ENCODE measurements around the gene FSIP1.

FSIP1 gene

DNA sequence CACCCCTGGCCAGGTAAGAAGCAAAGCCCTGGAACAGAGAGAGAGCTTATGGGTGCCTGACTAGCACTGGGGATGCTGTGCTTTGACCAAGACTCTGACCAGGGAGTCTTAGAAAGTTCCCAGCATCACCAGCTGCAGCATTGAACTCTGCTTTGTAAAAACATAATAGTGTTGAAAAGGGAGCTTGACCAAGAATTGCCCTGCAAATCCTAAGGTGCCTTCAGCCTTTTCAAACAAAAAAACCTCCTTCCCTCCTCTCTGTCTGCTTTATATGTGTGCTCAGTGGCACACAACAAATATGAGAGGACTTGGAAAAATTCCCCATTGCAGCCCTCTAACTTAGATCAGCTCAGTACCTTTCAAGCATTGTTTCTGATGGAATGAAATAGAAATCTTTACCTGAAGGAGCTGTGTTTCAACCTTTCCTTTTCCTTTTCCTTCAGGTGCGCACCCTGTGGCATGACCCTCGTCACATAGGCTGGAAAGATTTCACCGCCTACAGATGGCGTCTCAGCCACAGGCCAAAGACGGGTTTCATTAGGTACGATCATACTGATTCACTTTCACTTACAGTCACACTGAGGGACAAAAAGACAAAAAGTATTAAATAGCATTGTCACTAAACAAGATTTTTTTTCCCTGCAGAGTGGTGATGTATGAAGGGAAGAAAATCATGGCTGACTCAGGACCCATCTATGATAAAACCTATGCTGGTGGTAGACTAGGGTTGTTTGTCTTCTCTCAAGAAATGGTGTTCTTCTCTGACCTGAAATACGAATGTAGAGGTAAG, 188.8 kb downstream of the FSIP1 start:
- DNase-seq (ENCODE audit: low read depth) = peak; percentile 4

DNA sequence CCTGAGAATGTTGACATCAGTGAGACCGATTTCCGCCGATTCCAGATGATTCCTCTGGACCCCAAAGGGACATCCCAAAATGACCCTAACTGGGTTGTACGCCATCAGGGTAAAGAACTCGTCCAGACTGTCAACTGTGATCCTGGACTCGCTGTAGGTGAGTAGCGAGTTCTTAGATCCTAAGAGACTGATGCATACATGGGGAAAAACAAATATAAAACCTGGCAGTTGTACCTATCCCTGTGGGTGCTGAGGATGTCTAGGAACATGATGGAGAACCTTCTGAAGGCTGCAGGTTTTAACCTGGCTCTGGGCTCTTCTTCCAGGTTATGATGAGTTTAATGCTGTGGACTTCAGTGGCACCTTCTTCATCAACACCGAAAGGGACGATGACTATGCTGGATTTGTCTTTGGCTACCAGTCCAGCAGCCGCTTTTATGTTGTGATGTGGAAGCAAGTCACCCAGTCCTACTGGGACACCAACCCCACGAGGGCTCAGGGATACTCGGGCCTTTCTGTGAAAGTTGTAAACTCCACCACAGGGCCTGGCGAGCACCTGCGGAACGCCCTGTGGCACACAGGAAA, 189.5 kb downstream of the FSIP1 start:
- DNase-seq (ENCODE audit: low read depth) = peak; percentile 6

DNA sequence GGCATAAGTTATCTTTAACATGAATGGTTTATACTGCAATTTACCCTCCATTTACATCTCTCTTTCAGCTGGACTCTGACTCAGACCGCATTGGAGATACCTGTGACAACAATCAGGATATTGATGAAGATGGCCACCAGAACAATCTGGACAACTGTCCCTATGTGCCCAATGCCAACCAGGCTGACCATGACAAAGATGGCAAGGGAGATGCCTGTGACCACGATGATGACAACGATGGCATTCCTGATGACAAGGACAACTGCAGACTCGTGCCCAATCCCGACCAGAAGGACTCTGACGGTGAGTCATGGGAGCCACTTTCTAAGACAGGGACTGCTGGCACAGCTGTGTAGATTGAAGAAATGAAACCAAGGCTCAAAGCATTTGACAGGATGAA, 190.1 kb downstream of the FSIP1 start:
- DNase-seq (ENCODE audit: low read depth) = peak; percentile 11

DNA sequence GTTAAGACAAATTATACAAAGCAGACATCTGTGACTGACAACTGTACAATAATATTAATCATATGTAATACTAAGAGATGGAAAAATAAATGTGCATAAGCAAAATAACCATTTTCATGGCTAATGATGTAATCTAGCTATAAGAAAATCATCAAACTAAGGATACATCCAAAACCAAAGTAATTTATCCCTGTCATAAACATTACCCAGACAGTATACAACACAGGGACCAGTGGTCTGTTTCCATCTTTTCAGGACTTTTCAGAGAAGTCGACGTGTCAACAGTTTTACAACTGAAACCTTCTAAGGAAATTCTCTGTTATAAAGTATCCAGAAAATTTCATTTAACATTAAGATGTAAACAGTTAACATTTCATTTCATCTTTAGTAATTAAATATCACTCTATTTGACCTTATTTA, 190.7 kb downstream of the FSIP1 start:
- peak; percentile 2 for DNase-seq (ENCODE audit: low read depth)

DNA sequence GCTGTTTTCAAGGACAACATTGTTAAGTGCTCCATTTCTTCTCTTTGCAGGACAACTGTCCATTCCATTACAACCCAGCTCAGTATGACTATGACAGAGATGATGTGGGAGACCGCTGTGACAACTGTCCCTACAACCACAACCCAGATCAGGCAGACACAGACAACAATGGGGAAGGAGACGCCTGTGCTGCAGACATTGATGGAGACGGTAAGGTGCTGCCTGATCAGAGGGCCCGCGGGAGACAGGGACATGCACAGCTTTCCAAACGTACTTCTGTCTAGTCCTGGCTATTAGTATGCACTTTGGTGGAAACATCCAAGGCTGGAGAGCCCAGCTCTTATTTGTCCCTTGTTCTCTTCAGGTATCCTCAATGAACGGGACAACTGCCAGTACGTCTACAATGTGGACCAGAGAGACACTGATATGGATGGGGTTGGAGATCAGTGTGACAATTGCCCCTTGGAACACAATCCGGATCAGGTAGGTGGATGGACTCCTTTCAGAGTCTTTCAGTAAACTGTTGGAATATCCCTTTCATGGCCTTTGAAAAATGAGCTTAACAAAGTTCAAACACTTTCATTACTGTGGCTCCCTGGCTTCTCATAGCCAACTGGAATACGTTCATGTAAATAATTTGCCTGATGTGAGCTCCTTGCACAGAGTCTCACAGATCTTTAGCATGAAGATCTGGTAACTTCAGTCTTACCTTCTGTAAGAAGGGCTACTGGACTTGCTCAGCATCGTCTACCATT, 191.3 kb downstream of the FSIP1 start:
- DNase-seq (ENCODE audit: low read depth) = peak; percentile 4

DNA sequence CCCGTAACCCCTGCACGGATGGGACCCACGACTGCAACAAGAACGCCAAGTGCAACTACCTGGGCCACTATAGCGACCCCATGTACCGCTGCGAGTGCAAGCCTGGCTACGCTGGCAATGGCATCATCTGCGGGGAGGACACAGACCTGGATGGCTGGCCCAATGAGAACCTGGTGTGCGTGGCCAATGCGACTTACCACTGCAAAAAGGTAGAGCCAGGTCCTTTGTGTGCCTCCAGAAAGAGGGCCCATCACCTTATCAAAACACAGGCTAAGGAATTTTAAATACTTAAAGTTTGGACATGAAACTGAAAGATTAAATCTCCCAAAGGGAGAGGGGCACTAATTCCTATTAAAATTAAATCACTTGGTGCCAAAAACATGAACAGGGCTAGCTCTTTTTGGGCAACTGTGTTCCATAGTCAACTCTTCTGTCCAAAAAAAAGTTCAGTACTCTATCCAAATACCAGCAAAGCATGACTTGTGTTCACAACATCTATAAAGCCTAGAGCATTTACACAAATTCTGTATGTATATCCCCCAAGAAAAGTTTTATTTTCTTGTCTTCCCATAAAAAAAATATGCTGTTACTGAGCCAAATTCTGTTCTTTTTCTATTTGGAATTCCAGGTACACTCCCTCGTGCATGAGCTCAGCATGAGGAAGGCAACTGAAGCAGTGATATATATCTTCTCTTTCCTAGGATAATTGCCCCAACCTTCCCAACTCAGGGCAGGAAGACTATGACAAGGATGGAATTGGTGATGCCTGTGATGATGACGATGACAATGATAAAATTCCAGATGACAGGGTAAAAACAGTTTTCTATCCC, 192.6 kb downstream of the FSIP1 start:
- DNase-seq (ENCODE audit: low read depth) = no peak

DNA sequence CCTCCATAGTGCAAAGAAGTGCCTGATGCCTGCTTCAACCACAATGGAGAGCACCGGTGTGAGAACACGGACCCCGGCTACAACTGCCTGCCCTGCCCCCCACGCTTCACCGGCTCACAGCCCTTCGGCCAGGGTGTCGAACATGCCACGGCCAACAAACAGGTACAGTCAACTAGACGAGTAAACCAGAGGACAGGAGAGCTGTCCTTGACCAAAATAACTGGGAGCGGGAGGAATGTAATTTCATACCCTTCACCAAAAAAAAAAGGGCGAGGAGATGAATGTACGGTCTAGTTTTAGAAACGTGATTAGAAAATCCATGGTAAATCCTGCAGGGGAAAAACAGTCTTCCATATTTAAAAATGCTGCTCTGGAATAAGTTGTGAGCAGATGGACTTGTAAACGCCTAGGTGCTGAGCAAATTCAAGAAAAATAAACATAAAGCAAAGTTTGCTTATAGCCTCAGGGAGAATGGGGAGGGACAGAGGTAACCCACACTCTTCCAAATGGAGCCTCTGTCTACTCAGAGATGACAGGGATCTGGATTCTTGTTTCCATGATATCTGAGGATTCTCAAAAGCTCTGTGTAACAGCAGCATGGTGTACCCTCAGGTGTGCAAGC, 193.3 kb downstream of the FSIP1 start:
- DNase-seq (ENCODE audit: low read depth) = no peak

DNA sequence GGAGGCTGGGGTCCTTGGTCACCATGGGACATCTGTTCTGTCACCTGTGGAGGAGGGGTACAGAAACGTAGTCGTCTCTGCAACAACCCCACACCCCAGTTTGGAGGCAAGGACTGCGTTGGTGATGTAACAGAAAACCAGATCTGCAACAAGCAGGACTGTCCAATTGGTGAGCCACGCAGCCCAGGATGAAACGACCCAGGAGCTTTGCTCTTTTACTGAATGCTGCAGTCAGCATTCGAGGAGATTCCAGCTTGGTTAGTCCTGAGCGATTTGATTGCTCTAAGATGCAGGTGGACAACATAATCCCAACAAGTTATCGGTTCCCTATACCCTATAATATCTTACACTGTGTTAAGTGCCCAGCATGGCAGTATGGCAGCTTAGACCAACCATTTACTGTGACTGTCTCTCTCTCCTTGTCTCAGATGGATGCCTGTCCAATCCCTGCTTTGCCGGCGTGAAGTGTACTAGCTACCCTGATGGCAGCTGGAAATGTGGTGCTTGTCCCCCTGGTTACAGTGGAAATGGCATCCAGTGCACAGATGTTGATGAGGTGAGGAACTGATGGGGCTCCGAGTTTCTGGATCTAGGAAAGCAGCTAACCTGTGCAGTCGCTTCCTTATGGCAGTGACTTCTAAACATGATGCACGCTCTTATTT, 194.0 kb downstream of the FSIP1 start:
- DNase-seq (ENCODE audit: low read depth) = no peak

DNA sequence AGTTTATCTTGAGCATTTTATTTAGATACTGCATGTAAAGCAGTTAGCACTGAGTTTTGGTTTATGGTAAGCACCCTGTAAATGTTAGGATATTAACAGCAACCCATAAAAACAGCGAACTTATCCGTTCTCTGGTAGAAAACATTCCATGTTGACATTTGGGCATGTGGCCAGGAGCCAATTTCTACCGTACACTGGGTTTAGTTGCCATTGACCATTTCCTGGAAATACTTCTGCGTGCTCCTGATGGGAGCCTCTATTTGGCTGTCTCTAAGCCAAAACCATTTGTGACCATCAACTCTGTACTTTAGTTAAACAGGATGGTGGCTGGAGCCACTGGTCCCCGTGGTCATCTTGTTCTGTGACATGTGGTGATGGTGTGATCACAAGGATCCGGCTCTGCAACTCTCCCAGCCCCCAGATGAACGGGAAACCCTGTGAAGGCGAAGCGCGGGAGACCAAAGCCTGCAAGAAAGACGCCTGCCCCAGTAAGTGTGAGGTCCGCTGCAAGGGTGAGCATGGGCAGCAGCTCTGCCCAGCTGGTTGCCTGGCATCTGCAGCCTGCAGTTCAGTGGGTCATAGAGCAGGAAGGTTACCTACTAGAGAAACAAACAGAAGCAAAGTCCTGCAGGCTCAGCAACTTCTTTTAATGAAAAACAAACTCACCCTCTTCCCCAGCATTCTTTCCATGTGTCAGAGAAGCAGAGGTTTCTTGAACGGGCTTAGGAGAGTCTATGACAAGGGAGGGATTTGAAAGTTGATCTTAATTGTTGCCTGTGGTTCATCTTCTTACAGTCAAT, 194.7 kb downstream of the FSIP1 start:
- DNase-seq (ENCODE audit: low read depth) = peak; percentile 10

DNA sequence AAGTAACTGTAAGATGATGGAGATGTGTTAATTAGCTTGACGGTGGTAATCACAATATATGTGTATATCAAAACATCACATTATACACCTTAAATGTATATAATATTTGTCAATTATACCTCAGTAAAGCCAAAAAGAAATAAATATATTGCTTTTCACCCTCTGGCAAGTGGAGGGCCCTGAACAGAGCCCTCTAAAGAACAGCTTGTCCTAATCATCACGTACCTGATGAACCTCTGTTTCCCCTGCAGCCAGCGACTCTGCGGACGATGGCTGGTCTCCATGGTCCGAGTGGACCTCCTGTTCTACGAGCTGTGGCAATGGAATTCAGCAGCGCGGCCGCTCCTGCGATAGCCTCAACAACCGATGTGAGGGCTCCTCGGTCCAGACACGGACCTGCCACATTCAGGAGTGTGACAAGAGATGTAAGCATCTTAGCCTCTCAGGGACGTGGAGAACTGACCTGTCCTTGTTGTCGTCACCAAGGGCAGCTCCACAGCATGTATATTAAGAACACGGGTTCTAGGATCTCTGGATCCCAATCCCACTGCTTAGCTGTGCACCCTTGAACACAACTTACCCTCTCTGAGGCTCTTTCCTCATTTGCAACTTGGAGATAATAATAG, 195.4 kb downstream of the FSIP1 start:
- DNase-seq (ENCODE audit: low read depth) = peak; percentile 4

DNA sequence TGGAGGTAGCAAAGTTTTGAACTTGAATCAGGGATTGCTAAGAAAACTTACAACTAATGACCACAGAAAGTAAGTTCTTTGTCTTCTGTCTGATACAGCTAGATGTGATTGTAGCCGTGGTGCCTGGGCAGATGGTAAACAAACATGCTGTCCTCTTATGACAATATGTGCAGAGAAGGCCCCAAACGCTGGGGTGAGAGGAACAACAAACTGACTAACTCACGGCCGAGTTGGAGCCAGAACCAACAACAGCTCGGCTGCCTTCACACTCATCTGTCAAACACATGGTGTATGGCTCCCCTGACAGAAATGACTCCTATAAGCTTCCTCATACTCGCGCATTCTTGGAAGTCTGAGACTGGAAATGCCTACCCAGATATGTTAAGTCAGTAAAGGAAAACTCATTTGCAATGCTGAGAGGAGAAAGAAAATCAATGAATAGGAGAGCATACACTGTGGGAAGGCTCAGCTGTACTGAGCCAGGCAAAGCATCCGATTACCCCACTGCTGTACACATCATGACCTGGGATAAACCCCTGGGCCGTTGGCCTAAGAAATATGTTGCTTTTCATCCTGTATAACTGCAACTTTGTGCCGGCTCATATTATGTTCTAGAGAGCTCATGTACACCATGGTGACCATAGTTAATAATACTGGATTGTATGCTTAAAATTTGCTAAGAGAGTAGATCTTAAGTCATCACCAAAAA, 196.1 kb downstream of the FSIP1 start:
- peak; percentile 81 for DNase-seq (ENCODE audit: low read depth)

DNA sequence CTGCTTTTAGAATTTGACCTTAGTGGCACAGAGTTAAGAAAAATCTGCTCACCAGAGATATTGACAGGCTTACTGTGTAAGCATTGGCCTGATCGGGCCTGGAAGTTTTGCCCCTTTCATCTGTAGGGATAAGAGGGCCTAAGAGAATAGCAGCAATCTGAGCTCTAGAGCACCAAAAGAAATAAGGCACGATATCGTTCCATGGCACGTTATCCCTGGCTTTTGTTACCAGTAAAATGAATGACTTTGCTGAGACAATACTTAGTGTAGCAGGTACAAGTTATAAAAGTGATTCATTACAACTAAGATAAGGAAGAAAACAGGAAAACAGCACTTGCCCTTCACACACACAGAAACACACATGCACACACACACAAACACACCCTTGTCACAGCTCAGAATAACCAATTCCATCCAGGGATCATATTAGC, 196.8 kb downstream of the FSIP1 start:
- peak; percentile 7 for DNase-seq (ENCODE audit: low read depth)

DNA sequence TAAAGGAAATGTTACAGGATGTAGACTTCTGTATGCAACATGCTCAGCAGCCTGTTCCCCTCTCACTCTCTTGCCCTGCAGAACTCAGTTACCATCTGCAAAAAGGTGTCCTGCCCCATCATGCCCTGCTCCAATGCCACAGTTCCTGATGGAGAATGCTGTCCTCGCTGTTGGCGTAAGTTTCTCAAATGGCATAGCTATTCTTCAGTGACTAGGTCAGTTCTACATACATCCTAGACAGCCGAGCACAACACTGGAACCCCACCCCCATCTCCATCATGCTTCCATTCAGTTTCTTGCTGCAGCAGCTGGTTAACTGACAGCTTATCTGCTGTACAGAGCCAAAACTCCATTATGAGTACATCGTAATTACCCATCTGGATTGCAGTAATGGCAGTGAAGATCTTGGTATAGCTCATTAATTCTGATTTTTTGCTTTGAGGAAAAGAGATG, 197.2 kb downstream of the FSIP1 start:
- peak; percentile 6 for DNase-seq (ENCODE audit: low read depth)

DNA sequence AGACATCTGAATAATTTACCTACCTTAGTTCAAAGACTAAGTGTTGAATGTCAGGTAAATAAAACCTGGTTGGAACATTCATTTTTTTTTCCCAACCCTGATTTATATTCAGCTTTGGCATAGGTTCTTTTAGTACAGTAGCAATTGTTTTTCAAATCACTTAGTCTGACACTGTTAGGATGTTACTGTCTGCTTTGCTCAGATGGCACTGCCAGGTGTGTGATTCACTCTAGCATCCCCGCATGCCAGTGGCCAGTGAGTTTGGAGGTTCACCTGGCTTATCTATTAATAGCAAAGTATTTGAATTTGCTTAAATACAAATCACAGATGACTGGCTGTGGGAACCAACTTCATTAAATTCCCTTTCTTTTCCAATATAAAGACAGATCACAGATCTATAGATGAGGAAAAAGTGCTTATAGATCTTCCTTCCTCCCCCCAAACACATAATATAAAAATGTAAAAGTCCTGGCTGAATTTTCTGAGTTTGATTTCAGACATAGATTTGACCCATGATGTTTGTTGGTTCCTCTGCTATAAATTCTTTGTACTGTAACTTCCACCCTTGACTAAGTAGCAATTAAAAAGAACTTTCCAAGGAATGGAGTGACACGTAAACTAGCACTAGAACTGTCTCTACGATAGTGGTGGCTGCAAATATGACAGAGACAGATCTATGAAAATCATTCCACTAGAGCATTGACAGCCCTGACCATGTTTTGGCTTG, 197.8 kb downstream of the FSIP1 start:
- peak; percentile 3 for DNase-seq (ENCODE audit: low read depth)

DNA sequence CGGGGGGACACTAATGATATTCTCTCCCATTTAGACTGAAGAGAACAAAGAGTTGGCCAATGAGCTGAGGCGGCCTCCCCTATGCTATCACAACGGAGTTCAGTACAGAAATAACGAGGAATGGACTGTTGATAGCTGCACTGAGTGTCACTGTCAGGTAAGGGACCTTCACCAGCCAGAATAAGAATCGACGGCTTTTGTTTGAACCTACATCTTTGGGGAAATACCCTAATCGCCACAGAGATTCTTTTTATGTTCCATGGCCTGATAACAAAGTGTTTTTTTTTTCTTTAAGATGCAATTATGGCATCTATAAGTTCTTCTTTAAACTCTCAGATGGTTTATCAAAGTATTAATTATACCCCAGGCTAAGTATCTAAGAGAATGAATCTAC, 198.4 kb downstream of the FSIP1 start:
- no peak for DNase-seq (ENCODE audit: low read depth)

DNA sequence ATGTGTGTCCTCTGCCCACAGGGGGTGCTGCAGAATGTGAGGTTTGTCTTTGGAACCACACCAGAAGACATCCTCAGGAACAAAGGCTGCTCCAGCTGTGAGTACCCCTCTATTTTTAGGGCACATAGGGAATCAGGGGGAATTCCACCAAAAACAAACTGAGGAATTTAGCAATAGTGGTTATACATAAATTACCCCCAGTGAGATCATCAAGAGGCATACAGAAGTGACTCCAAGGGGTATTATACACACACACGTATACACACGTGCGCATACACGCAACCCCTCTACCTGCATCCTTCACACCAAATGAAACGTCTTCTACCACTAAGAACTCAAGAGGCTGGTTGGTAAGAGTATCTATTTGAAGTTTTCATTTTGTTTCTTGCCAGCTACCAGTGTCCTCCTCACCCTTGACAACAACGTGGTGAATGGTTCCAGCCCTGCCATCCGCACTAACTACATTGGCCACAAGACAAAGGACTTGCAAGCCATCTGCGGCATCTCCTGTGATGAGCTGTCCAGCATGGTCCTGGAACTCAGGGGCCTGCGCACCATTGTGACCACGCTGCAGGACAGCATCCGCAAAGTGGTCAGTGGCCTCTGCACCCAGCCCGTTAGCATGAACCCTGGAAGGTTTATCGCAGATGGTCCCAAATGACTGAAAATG, 198.9 kb downstream of the FSIP1 start:
- DNase-seq (ENCODE audit: low read depth) = peak; percentile 33

DNA sequence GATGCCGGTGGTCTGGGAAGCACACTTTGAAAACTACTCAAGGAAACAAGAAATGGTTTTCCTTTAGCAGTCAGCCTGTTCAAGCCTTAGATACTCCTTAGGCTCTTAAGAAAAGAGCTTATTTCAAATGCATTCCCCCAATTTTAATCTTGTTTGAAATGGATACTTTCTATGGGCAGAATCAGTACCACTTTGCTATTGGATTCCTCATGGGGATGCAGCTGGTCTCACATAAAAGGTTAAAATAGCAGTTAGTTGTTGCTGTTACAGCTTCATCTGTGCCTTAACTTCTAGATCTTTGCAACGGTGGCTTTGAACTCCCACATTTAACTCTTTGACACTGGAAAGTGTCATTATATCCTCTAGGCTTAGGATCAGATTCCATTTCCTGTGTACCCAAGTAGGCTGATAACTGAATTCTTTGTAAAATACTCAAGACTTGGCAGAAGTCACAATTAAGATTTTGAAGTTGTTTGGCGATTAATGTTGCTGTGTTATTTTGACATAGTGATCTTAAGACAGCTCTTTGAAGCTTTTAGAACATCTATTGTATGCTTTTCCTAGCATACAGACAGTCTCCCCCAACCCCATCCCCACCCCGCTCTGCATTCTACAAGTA, 199.6 kb downstream of the FSIP1 start:
- peak; percentile 0 for DNase-seq (ENCODE audit: low read depth)

Data from stromal cell of bone marrow (primary cell).